Ovary (tissue), 9 donors: Measurements from ENCODE around the gene PTAR1. TPM values are rescaled to one million over a fixed set of nuclear protein-coding genes. Genes with fewer than 3 reads are reported as not detected.

Experiments used
- DNase-seq, 5 donors: peaks; one replicate each; pipeline ENCODE4 v3.0.0-alpha.2; 2019 to 2020
- H3K27ac ChIP-seq, 2 donors: fragments of 200-600 bp; one replicate each; pipeline versions ENCODE4 v1.5.1 to v1.8.0; 2019 to 2022
- H3K27me3 ChIP-seq: fragments of 200-600 bp; one replicate; pipeline ENCODE4 v1.8.0; 2022
- H3K36me3 ChIP-seq: fragments of 200-600 bp; sonication (generic); one replicate; pipeline ENCODE4 v1.5.1; 2019
- H3K4me1 ChIP-seq: one replicate; pipeline ENCODE4 v1.8.1; 2013; ENCODE audit warnings: mild to moderate bottlenecking, moderate library complexity; ENCODE audit not compliant: insufficient read depth
- H3K4me3 ChIP-seq: fragments of 200-600 bp; sonication (generic); one replicate; pipeline ENCODE4 v1.5.1; 2017
- H3K9me3 ChIP-seq, 2 donors: fragments of 200-600 bp in 1 of 2; sonication (generic) in 1 of 2; one replicate each; pipeline versions ENCODE4 v1.5.1 to v1.8.1; 2013 to 2019; ENCODE audit warnings: mild to moderate bottlenecking in 1 of 2, moderate library complexity in 1 of 2
- CTCF ChIP-seq, 3 donors: fragments of 450-650 bp in 2 of 3; fragments of 200-600 bp in 1 of 3; IDR thresholded peaks; one replicate each; pipeline versions ENCODE4 v1.5.1 to v1.8.0; 2016 to 2022; ENCODE audit warnings: antibody characterized with exemption in 3 of 3, mild to moderate bottlenecking in 1 of 3
- EP300 ChIP-seq: sonication (generic); formaldehyde crosslinking; IDR thresholded peaks from one replicate; pipeline ENCODE4 v1.6.1; 2017; ENCODE audit warnings: antibody characterized with exemption
- POLR2A ChIP-seq: fragments of 450-650 bp; IDR thresholded peaks from one replicate; pipeline ENCODE4 v1.6.1; 2017; ENCODE audit warnings: antibody characterized with exemption, mild to moderate bottlenecking, moderate library complexity
- WGBS, 3 donors: extraction: QIAGEN DNeasy Blood & Tissue Kit in 1 of 3; methylation state at CpG; one replicate each; pipeline versions ENCODE4 v1.1.5 to v1.1.7; 2013 to 2017; 5-methylcytosine and 5-hydroxymethylcytosine counted together
- intact Hi-C, 4 donors: fragments of 100-400 bp; cut with DNase I; formaldehyde crosslinking; loops; one replicate each; pipeline versions ENCODE4 v1.11.0 to v1.15.1; 2022 to 2023
- polyA plus RNA-seq, 2 donors: library from polyadenylated mRNA; stranded (reverse); fragments of 200-250 nt in 1 of 2; fragments of 350-450 nt in 1 of 2; fragmentation: Illumina TruSeq in 1 of 2; extraction: RNeasy Lipid Tissue Mini Kit (QIAGEN cat#74804) in 1 of 2; gene quantifications; one replicate each; pipeline ENCODE4 v1.2.3, GENCODE V29; 2013 to 2014
- total RNA-seq, 7 donors: library from RNA; depleted of rRNA in 2 of 7; stranded (reverse); fragments of >200 nt in 2 of 7; fragmentation: NEBNext Ultra II Directional in 3 of 7; extraction: Animal tissue kit (Norgen Biotek cat#: 25700) in 3 of 7; gene quantifications; one replicate each; pipeline versions ENCODE4 v1.1.0 to v1.2.4, GENCODE V29; 2016 to 2023
- donor health status: DM: no; HTN: no; CAD: no; lungs with moderate emphysema.
- donor health status: DM: no; HTN: no; CAD: no.
- donor health status: Bipolar disorder and iron deficiency.
- donor health status: DM: yes; HTN: yes; CAD: no.
- donor health status: DM: no; HTN: no; CAD: no.
- donor health status: DM: yes; HTN: yes; CAD: no.

The PTAR1 gene
- total and polyA plus RNA-seq, 9 donors = 9.8 to 63.0 (median 47.1) TPM

- intact Hi-C loops = no loop called here
- Histone ChIP-seq H3K27ac (no peak overlapping the region), H3K36me3 (no peaks in the 10 kb centered on the region), H3K4me1 (no peaks in the 10 kb centered on the region), H3K27me3 (no peaks in the 10 kb centered on the region), H3K9me3 (no peaks in the 10 kb centered on the region), H3K4me3 (no peak overlapping the region)
- WGBS, 3 donors = 61 to 68% (median 64%) methylated on average over 3 of the region's 3 CpGs
- TF ChIP-seq POLR2A (no peak), CTCF (IDR thresholded peaks at IDR 0.05) (no peak), EP300 (no peak)
- no peak for DNase-seq
Observed at GRCh38 chr9:69794356-69794755, 34.5 kb upstream of the PTAR1 start.

- intact Hi-C loops = no loop called here
- no peak for DNase-seq
- H3K36me3 ChIP-seq = no peaks in the 10 kb centered on the region
- H3K27ac ChIP-seq = no peak overlapping the region
- no peaks in the 10 kb centered on the region for H3K27me3 ChIP-seq
- H3K4me1 ChIP-seq = no peaks in the 10 kb centered on the region
- TF ChIP-seq CTCF (IDR thresholded peaks at IDR 0.05) (no peak), POLR2A (no peak), EP300 (no peak)
- H3K9me3 ChIP-seq = no peaks in the 10 kb centered on the region
- H3K4me3 ChIP-seq = no peak overlapping the region
Observed at GRCh38 chr9:69785757-69786156, 25.9 kb upstream of the PTAR1 start.

GRCh38 chr9:69773258-69773657 is 13.4 kb upstream of the PTAR1 start:
- no peaks in the 10 kb centered on the region for H3K27me3 ChIP-seq
- intact Hi-C loops = no loop called here
- no peak for DNase-seq
- H3K4me1 ChIP-seq = no peaks in the 10 kb centered on the region
- TF ChIP-seq POLR2A (no peak), CTCF (IDR thresholded peaks at IDR 0.05) (no peak), EP300 (no peak)
- H3K4me3 ChIP-seq = no peak overlapping the region
- no peaks in the 10 kb centered on the region for H3K9me3 ChIP-seq
- 83 to 92% (median 91%) methylated on average over 1 of the region's 1 CpG for WGBS, 3 donors
- H3K36me3 ChIP-seq = no peaks in the 10 kb centered on the region
- H3K27ac ChIP-seq = no peak overlapping the region

GRCh38 chr9:69771775-69772418 is 12.1 kb upstream of the PTAR1 start:
- 84 to 89% (median 85%) methylated on average over 4 of the region's 4 CpGs for WGBS, 3 donors
- intact Hi-C loops = no loop called here

More at GRCh38 chr9:69771775-69772418, 12.1 kb upstream of the PTAR1 start:
- H3K4me3 ChIP-seq = no peak overlapping the region
- no peaks in the 10 kb centered on the region for H3K36me3 ChIP-seq
- DNase-seq = no peak
- no peak for TF ChIP-seq CTCF (IDR thresholded peaks at IDR 0.05)
- no peak for TF ChIP-seq POLR2A
- TF ChIP-seq EP300 = no peak
- H3K27me3 ChIP-seq = no peaks in the 10 kb centered on the region
- H3K27ac ChIP-seq = no peak overlapping the region
- no peaks in the 10 kb centered on the region for H3K9me3 ChIP-seq
- H3K4me1 ChIP-seq = no peaks in the 10 kb centered on the region
